NCI-H146 treated with DMSO at 0.1 percent for 48 hours (cell line): ENCODE results near the gene ZNF597.
"Not testable (repeated sequence)": the region's sequence is repeated elsewhere in the genome, so short reads cannot be mapped to it uniquely, and the experiment has no call there.

ENCODE experiments used
- DNase-seq: peaks from one replicate; lab custom pipeline; 2025; ENCODE audit not compliant: unreplicated experiment; lab: John Stamatoyannopoulos, UW

The ZNF597 gene

GRCh38 chr16:3475604-3476375 is 32.5 kb upstream of the ZNF597 start:
- DNase-seq = no peak

GRCh38 chr16:3474870-3475269 is 31.6 kb upstream of the ZNF597 start:
- not testable (repeated sequence) for DNase-seq

GRCh38 chr16:3474136-3474779 is 31.0 kb upstream of the ZNF597 start:
- no peak for DNase-seq

- DNase-seq = not testable (repeated sequence)
Observed at GRCh38 chr16:3473596-3473943, 30.3 kb upstream of the ZNF597 start.

- no peak for DNase-seq
Observed at GRCh38 chr16:3472878-3473595, 29.7 kb upstream of the ZNF597 start.

- DNase-seq = no peak
Observed at GRCh38 chr16:3471518-3472176, 28.3 kb upstream of the ZNF597 start.

GRCh38 chr16:3470723-3471122 is 27.4 kb upstream of the ZNF597 start:
- no peak for DNase-seq

- no peak for DNase-seq
Observed at GRCh38 chr16:3469736-3470135, 26.4 kb upstream of the ZNF597 start.

- no peak for DNase-seq
Observed at GRCh38 chr16:3468501-3468900, 25.2 kb upstream of the ZNF597 start.

- DNase-seq = no peak
Observed at GRCh38 chr16:3467921-3468320, 24.6 kb upstream of the ZNF597 start.

- DNase-seq = no peak
Observed at GRCh38 chr16:3467182-3467581, 23.9 kb upstream of the ZNF597 start.

GRCh38 chr16:3465911-3466584 is 22.7 kb upstream of the ZNF597 start:
- no peak for DNase-seq

- DNase-seq = no peak
Observed at GRCh38 chr16:3465301-3465700, 22.0 kb upstream of the ZNF597 start.

GRCh38 chr16:3461151-3461550 is 17.8 kb upstream of the ZNF597 start:
- no peak for DNase-seq

GRCh38 chr16:3460585-3460984 is 17.3 kb upstream of the ZNF597 start:
- no peak for DNase-seq

- no peak for DNase-seq
Observed at GRCh38 chr16:3460121-3460520, 16.8 kb upstream of the ZNF597 start.

GRCh38 chr16:3459401-3460090 is 16.2 kb upstream of the ZNF597 start:
- DNase-seq = no peak

GRCh38 chr16:3458852-3459361 is 15.6 kb upstream of the ZNF597 start:
- DNase-seq = no peak

GRCh38 chr16:3458278-3458851 is 15.1 kb upstream of the ZNF597 start:
- no peak for DNase-seq
